Liver (tissue), 3 donors: ENCODE results near the gene DCX.

Experiments
- EGR1 ChIP-seq, 2 donors: IDR thresholded peaks; 2 replicates each; pipeline ENCODE4 v1.6.1; 2016 to 2018; ENCODE audit warnings: antibody characterized with exemption in 2 of 2, low read depth in 2 of 2
- HNF4A ChIP-seq, 2 donors: conservative IDR thresholded peaks; 2 replicates each; pipeline ENCODE4 v1.6.1; 2016; ENCODE audit warnings: antibody characterized with exemption in 2 of 2, mild to moderate bottlenecking in 2 of 2
- TF ChIP-seq, protein P1 (sequence below): fragments of 150-350 bp; IDR thresholded peaks from 2 replicates; pipeline ENCODE4 v1.5.1; 2017; ENCODE audit warnings: improper control_type of control experiment, low read depth, low read length; ENCODE audit not compliant: missing input control
- TF ChIP-seq, protein P2 (sequence below): IDR thresholded peaks from 2 replicates; pipeline ENCODE4 v1.6.1; 2016; ENCODE audit warnings: antibody characterized with exemption, mild to moderate bottlenecking
- donor health status: healthy.
- donor health status: healthy.

DNA sequence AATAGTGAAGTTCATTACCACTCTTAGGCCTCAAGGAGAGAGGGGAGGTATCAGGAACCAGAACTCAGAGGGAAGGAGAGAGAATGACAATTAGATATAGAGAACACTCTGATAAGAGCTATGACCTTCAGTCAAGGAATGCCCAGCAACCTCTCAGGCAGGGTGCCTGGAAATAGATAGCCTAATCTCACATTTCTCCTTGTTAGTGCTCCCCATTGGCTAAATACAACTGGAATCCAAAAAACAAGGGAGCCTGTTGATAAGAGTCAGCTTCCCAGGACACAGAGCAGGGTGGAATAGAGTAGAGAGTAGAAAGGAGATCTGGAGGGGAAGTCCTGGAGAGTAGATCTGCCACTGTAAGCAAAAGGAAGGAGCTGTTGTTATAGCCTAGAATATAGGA is 62.1 kb downstream of the DCX start:
- TF ChIP-seq, protein P1, sequence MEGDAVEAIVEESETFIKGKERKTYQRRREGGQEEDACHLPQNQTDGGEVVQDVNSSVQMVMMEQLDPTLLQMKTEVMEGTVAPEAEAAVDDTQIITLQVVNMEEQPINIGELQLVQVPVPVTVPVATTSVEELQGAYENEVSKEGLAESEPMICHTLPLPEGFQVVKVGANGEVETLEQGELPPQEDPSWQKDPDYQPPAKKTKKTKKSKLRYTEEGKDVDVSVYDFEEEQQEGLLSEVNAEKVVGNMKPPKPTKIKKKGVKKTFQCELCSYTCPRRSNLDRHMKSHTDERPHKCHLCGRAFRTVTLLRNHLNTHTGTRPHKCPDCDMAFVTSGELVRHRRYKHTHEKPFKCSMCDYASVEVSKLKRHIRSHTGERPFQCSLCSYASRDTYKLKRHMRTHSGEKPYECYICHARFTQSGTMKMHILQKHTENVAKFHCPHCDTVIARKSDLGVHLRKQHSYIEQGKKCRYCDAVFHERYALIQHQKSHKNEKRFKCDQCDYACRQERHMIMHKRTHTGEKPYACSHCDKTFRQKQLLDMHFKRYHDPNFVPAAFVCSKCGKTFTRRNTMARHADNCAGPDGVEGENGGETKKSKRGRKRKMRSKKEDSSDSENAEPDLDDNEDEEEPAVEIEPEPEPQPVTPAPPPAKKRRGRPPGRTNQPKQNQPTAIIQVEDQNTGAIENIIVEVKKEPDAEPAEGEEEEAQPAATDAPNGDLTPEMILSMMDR: no peak
- no peak for TF ChIP-seq HNF4A (conservative IDR thresholded peaks at IDR 0.05)
- TF ChIP-seq, protein P2, sequence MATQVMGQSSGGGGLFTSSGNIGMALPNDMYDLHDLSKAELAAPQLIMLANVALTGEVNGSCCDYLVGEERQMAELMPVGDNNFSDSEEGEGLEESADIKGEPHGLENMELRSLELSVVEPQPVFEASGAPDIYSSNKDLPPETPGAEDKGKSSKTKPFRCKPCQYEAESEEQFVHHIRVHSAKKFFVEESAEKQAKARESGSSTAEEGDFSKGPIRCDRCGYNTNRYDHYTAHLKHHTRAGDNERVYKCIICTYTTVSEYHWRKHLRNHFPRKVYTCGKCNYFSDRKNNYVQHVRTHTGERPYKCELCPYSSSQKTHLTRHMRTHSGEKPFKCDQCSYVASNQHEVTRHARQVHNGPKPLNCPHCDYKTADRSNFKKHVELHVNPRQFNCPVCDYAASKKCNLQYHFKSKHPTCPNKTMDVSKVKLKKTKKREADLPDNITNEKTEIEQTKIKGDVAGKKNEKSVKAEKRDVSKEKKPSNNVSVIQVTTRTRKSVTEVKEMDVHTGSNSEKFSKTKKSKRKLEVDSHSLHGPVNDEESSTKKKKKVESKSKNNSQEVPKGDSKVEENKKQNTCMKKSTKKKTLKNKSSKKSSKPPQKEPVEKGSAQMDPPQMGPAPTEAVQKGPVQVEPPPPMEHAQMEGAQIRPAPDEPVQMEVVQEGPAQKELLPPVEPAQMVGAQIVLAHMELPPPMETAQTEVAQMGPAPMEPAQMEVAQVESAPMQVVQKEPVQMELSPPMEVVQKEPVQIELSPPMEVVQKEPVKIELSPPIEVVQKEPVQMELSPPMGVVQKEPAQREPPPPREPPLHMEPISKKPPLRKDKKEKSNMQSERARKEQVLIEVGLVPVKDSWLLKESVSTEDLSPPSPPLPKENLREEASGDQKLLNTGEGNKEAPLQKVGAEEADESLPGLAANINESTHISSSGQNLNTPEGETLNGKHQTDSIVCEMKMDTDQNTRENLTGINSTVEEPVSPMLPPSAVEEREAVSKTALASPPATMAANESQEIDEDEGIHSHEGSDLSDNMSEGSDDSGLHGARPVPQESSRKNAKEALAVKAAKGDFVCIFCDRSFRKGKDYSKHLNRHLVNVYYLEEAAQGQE: no peak
- TF ChIP-seq EGR1 (IDR thresholded peaks at IDR 0.05; ENCODE audit: low read depth in 2 of 2): no peak
